AG09309 (cell line): ENCODE results near the gene PPP1R2.
A peak's percentile ranks its signal among the peaks of the same experiment; 100 is the strongest.

Experiments
- DNase-seq: peaks from one replicate; pipeline ENCODE4 v3.0.0-alpha.2; 2010; ENCODE audit warnings: low read depth
- H3K4me3 ChIP-seq: 2 replicates; pipeline ENCODE4 v1.5.1; 2011; ENCODE audit warnings: mild to moderate bottlenecking, low read depth, low read length, moderate library complexity; ENCODE audit not compliant: control insufficient read depth
- TF ChIP-seq, protein P1 (sequence below): IDR thresholded peaks from 2 replicates; pipeline ENCODE4 v1.5.1; 2011; ENCODE audit warnings: mild to moderate bottlenecking, low read depth, low read length, inconsistent platforms; ENCODE audit not compliant: insufficient read depth, control insufficient read depth; ENCODE audit errors: missing control alignments

Gene PPP1R2

DNA sequence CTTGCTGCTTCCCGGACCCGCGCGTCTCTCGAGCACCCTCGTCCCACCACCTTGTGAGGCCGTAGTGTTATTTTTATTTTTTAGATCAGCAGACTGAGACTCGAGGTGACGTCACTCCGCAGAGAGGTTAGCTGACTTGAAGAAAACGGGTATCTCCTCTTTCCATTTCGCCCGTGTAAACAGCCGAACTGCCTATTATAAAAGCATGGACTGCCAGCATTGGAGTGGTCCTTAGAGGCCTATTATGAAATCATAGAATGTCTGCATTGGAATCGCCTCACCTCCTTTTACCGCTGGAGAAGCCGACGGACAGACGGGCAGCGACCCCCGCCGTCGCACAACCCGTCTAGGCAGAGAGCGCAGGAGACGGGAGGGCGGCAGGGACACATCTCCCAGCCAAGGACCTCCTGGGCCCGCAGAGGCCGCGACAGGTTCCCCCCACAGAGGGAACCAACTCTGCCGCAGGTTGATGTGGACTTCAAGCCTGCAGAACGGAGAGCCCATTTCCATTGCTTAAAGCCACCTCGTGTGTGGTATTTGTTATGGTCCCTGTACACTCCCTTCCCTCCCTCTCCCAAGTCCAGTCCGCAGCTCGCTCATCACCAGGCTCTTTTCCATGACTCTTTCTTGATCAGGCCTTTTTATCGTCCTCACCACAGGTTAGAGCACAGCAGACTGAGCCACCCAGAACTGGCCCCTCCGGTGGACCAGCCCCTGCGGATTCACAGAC, 540 bp upstream of the PPP1R2 start:
- peak overlapping the region; percentile 88 for H3K4me3 ChIP-seq
- TF ChIP-seq, protein P1, sequence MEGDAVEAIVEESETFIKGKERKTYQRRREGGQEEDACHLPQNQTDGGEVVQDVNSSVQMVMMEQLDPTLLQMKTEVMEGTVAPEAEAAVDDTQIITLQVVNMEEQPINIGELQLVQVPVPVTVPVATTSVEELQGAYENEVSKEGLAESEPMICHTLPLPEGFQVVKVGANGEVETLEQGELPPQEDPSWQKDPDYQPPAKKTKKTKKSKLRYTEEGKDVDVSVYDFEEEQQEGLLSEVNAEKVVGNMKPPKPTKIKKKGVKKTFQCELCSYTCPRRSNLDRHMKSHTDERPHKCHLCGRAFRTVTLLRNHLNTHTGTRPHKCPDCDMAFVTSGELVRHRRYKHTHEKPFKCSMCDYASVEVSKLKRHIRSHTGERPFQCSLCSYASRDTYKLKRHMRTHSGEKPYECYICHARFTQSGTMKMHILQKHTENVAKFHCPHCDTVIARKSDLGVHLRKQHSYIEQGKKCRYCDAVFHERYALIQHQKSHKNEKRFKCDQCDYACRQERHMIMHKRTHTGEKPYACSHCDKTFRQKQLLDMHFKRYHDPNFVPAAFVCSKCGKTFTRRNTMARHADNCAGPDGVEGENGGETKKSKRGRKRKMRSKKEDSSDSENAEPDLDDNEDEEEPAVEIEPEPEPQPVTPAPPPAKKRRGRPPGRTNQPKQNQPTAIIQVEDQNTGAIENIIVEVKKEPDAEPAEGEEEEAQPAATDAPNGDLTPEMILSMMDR = no peak
- DNase-seq = no peak

DNA sequence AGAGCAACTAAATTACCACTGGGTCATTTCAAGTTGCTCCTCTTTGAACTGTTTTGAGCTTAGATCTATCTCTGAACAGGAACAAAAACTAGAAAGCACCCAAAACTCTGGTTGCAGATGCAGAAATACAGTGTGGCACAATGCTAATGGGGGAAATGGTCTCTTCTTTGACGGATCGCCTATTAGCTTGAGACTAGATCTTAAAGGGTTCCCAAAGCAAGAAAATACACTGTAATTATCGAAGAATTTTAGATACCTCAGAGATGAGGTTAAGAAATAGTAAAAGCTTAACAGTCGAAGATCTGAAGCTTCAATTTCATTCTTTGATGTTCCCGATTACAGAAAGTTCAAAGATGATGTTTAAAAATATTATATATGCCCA, 818 bp downstream of the PPP1R2 start:
- H3K4me3 ChIP-seq = peak overlapping the region; percentile 88
- TF ChIP-seq, protein P1 = no peak
- no peak for DNase-seq

DNA sequence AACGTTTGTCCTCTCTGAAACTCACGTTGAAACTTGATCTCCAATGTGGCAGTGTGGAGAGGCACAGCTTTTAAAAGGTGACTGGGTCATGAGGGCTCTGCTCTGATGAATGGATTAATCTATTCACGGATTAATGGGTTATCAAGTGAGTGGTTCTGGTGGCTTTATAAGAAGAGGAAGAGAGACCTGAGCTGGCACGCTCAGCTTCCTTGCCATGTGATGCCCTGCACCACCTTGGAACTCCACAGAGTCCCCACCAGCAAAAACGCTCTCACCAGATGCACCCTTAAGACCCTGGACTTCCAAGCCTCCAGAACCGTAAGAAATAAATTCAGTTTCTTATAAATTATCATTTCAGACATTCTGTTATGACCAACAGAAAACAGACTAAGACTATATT, 2.6 kb downstream of the PPP1R2 start:
- H3K4me3 ChIP-seq = no peak overlapping the region
- TF ChIP-seq, protein P1 = no peak
- DNase-seq = no peak

DNA sequence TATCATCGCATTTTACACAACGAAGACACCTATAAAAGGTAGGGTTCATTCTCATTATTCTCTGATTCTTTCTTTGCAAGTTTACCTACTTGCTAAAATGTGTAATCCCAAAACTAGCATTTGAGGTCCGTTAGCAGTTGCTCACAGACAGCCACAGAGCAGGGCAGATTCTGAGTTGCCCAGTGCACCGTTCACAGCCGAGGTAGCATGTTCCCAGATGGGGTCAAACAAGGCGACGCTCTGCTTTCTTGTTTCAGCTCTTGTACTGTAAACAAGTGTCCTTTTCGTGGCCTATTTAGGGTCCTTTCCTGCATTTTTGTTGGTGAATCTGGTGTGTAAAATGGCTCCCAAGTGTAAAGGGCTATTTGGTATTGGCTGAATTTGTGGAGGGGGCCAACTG, 3.1 kb downstream of the PPP1R2 start:
- H3K4me3 ChIP-seq = no peak overlapping the region
- DNase-seq = no peak
- TF ChIP-seq, protein P1 = no peak

DNA sequence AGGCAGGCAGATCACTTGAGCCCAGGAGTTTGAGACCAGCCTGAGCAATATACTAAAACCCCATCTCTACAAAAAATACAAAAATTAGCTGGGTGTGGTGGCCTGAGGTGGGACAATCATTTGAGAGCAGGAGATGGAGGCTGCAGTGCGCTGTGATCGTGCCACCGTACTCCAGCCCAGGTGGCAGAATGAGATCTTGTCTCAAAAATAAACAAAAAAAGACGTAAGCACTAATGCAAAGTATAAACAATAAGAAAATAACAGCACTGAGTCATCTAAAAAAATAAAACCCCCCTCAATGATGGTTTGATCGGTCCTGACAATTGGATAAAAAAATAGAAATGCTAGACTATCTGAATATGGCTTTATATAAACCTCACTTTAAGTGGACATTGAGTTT, 3.6 kb downstream of the PPP1R2 start:
- H3K4me3 ChIP-seq = no peak overlapping the region
- no peak for DNase-seq
- TF ChIP-seq, protein P1 = no peak

DNA sequence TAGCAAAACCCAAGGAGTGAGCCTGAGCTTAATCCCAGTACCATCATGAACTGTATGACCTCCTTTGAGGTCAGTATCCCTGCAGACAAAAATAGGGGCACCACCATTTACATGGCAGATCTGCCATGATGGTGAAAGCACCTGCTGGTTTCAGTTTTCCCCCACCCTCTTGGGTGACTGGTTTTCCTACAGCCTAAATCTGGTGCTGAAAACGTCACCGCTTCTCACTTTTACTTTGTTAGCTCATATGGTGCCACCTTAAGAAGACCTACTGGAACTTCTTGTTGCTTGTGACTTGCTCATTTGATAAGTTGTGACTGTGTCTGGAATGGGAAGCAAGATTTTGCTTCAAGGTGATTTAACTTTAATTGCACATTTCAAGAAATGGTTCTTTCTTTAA, 5.1 kb downstream of the PPP1R2 start:
- no peak for DNase-seq
- TF ChIP-seq, protein P1 = no peak
- H3K4me3 ChIP-seq = no peak overlapping the region
